RWPE1 (cell line): Measurements from ENCODE around the gene FBN2.

Experiments
- CTCF ChIA-PET: fragments of 350-600 bp; sonication (Branson Sonifier 250); formaldehyde crosslinking; extraction: SDS; loops from one replicate; lab custom pipeline; 2021; lab: Yijun Ruan, JAX
- POLR2A ChIA-PET: fragments of 400-600 bp; formaldehyde crosslinking; extraction: SDS; loops from one replicate; lab custom pipeline; 2020; ENCODE audit warnings: antibody characterized with exemption; ENCODE audit not compliant: low non-redundant PET; lab: Yijun Ruan, JAX
- DNase-seq: peaks from one replicate; pipeline ENCODE4 v3.0.0; 2012; ENCODE audit warnings: low spot score
- H3K27ac ChIP-seq: fragments of 450-650 bp; 2 replicates; pipeline ENCODE4 v1.5.1; 2017
- TF ChIP-seq, protein P1 (sequence below): fragments of 450-650 bp; conservative IDR thresholded peaks from 2 replicates; pipeline ENCODE4 v1.5.1; 2017; ENCODE audit warnings: low read depth, mild to moderate bottlenecking

FBN2 gene

DNA sequence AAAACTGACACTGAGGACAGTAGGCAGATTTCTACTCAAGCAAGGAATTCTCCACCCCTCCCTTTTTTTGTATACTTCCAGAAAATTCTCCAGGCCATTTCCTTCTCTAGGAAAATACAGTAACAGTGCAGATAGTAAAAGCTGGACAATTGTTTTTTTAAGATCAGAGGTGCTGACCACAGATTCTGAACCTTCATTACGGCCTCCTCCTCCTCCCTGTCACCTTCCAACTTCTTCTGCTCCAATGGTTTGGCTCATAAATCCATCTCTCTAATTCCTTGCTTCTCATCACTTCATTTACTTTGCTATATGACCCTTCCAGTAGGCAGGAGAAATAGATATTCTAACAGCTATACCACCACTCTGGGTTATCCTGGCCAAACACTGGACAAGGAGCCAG is 220.6 kb downstream of the FBN2 start:
- DNase-seq, result no peak
- CTCF ChIA-PET, result no interaction called here
- H3K27ac ChIP-seq, result no peak overlapping the region
- TF ChIP-seq, protein P1, sequence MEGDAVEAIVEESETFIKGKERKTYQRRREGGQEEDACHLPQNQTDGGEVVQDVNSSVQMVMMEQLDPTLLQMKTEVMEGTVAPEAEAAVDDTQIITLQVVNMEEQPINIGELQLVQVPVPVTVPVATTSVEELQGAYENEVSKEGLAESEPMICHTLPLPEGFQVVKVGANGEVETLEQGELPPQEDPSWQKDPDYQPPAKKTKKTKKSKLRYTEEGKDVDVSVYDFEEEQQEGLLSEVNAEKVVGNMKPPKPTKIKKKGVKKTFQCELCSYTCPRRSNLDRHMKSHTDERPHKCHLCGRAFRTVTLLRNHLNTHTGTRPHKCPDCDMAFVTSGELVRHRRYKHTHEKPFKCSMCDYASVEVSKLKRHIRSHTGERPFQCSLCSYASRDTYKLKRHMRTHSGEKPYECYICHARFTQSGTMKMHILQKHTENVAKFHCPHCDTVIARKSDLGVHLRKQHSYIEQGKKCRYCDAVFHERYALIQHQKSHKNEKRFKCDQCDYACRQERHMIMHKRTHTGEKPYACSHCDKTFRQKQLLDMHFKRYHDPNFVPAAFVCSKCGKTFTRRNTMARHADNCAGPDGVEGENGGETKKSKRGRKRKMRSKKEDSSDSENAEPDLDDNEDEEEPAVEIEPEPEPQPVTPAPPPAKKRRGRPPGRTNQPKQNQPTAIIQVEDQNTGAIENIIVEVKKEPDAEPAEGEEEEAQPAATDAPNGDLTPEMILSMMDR, result no peak
- POLR2A ChIA-PET, result no interaction called here

DNA sequence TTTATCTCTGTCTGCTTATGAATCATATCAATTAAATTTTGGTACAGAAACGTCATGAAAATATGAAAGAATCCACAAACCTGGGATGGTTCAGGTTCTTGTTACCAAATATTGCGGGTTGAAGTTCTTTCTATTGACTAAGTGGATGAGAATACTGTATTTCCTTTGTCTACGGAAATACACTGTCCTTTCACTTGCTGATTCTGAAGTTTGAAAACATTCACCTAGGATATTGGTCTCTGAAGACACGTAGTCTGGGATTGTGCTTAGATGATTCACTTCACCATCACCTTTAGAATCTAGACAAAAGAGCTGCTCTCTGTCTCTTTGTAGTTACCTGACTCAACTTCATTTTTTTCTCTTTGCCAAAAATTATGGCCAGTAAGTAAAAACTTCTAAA is 222.4 kb downstream of the FBN2 start:
- POLR2A ChIA-PET, result no interaction called here
- DNase-seq, result peak; percentile 53
- CTCF ChIA-PET, result no interaction called here
- H3K27ac ChIP-seq, result no peak overlapping the region
- TF ChIP-seq, protein P1, result no peak

DNA sequence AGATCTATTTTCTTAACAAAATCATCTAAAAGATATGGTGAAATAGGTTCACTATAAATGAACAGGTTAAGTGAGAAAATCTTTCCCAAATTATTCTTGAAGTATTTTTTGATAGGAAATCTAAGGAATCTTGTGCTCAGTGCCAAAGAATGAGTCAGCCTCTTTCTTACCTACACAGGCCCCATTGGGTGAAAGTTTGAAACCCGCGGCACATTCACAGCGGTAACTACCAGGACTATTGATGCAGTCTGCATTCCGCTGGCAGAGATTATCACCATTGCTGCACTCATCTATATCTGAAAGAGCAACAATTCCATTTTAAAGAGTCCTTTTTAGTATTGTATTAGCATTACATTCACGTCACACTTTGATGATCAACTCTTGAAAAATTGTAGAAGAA is 232.7 kb downstream of the FBN2 start:
- CTCF ChIA-PET, result no interaction called here
- no peak overlapping the region for H3K27ac ChIP-seq
- no peak for DNase-seq
- TF ChIP-seq, protein P1, result no peak
- POLR2A ChIA-PET, result no interaction called here

DNA sequence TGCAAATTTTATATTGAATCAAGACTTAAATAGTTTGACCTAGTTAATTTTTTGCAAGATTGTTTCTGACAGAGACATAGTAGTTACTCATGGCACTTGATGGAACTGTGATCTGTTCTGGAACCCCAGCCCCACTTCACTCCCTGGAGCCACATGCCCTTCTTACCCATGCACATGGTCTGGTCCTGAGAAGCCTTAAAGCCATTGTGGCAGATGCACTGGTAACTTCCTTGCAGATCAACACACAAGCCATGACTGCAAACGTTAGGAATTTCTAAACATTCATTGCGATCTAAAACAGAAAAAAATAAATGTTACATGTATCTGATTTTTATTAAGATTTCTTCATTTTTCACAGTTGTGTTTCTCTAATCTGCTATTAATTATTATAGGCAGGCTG is 233.3 kb downstream of the FBN2 start:
- ChIA-PET CTCF (interaction anchor here (0.6 kb wide), 1 partner anchor 407 kb away, joined by 3 read pairs; no protein-coding TSS in a partner anchor), POLR2A (no interaction called here)
- DNase-seq, result no peak
- H3K27ac ChIP-seq, result no peak overlapping the region
- TF ChIP-seq, protein P1, result no peak

DNA sequence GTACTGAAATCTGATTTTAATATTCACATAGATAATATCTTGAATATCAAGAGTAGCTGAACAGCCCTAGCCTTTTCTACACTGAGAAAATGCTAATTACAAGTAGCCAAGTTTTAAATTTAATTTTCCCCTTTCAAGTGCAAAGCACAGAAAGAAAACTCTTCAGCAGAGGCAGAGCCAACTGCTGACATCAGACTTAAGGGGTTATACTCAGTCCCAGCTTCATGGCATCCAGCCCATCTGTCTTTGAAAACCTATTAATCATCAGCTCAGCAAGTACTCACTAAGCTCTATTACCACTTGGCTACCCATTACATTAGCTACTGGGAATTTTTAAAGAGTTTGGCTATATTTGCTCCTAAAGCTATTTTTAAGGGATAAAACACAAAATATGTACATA is 234.0 kb downstream of the FBN2 start:
- TF ChIP-seq, protein P1, result no peak
- CTCF ChIA-PET, result interaction anchor here (0.6 to 1.0 kb wide), 2 partner anchors 8 to 406 kb away, joined by 3 to 4 read pairs; no protein-coding TSS in a partner anchor
- H3K27ac ChIP-seq, result no peak overlapping the region
- POLR2A ChIA-PET, result no interaction called here
- DNase-seq, result peak; percentile 53

DNA sequence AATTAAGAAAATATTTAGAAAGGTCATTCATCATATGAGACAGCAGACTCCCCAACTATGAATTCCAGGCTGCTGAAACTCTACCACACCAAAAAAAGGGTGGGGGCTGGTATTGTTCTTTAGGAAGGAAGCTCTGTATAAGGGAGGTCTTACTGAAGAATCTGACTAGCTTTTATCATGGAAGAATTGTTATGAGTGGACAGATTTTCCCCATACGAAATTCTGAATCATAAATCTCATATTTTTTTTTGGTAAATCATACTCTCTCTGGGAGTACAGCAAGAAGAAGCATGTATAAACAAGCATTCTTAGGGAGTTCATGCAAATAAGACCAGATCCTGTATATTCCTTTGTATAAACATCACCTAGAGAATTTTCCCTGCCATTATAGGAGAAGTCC is 234.5 kb downstream of the FBN2 start:
- no peak for DNase-seq
- H3K27ac ChIP-seq, result no peak overlapping the region
- TF ChIP-seq, protein P1, result no peak
- ChIA-PET POLR2A (no interaction called here), CTCF (interaction anchor here (1.0 kb wide), 1 partner anchor 9 kb away, joined by 4 read pairs; no protein-coding TSS in a partner anchor)

DNA sequence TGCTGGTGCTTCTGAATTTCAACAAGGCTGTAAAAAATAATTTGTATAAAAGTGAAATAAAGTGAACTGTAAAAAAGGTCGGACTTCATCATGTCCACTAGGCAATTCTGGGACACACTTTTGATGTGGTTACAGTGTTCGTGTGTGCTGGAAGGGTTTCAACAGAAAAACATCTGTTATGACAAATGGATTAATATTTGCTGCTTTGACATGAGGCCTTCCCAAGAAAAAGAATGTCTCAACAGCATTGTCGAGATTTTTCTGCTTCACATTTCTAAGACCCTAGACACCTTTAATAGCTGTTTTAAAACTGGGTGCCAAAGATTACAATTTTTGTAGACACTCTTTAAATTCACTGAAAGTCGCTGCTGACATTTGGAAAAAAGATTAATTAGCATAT is 237.9 kb downstream of the FBN2 start:
- DNase-seq, result no peak
- ChIA-PET CTCF (no interaction called here), POLR2A (no interaction called here)
- no peak overlapping the region for H3K27ac ChIP-seq
- TF ChIP-seq, protein P1, result no peak
